GM19240 (cell line): ENCODE results near the gene TSC22D1.
A peak's percentile ranks its signal among the peaks of the same experiment; 100 is the strongest.
"Not testable (repeated sequence)": the region's sequence is repeated elsewhere in the genome, so short reads cannot be mapped to it uniquely, and the experiment has no call there.

ENCODE experiments used
- DNase-seq: peaks from one replicate; pipeline ENCODE4 v3.0.0; 2011; ENCODE audit warnings: low spot score; ENCODE audit not compliant: insufficient read length

TSC22D1 gene

GRCh38 chr13:44575741-44576350, at the start of gene TSC22D1:
TSS of gene TSC22D1 (minus strand) at chr13:44576330. CDS start at chr13:44576074, 256 bp downstream.
- DNase-seq = peak; percentile 4

- DNase-seq = no peak
These were observed 46.6 kb upstream of the TSC22D1 start for GRCh38 chr13:44622708-44623107.

GRCh38 chr13:44622261-44622660, 46.1 kb upstream of the TSC22D1 start:
- no peak for DNase-seq

GRCh38 chr13:44620057-44620456, 43.9 kb upstream of the TSC22D1 start:
- DNase-seq = no peak

GRCh38 chr13:44619651-44620050, 43.5 kb upstream of the TSC22D1 start:
- no peak for DNase-seq

- no peak for DNase-seq
These were observed 42.2 kb upstream of the TSC22D1 start for GRCh38 chr13:44618326-44618725.

- DNase-seq = no peak
These were observed 41.5 kb upstream of the TSC22D1 start for GRCh38 chr13:44617648-44618047.

- DNase-seq = no peak
These were observed 33.0 kb upstream of the TSC22D1 start for GRCh38 chr13:44609137-44609536.

GRCh38 chr13:44605721-44606120, 29.6 kb upstream of the TSC22D1 start:
- no peak for DNase-seq

- DNase-seq = no peak
These were observed 29.1 kb upstream of the TSC22D1 start for GRCh38 chr13:44605275-44605674.

GRCh38 chr13:44601586-44601985, 25.5 kb upstream of the TSC22D1 start:
- no peak for DNase-seq

- not testable (repeated sequence) for DNase-seq
These were observed 17.9 kb upstream of the TSC22D1 start for GRCh38 chr13:44593861-44594592.

GRCh38 chr13:44592216-44592847, 16.2 kb upstream of the TSC22D1 start:
- no peak for DNase-seq

- no peak for DNase-seq
These were observed 15.2 kb upstream of the TSC22D1 start for GRCh38 chr13:44591316-44591715.

GRCh38 chr13:44583137-44583536, 7.0 kb upstream of the TSC22D1 start:
- DNase-seq = no peak

GRCh38 chr13:44578067-44578400, 1.9 kb upstream of the TSC22D1 start:
- DNase-seq = no peak

GRCh38 chr13:44577236-44578066, 1.3 kb upstream of the TSC22D1 start:
- DNase-seq = peak; percentile 56

GRCh38 chr13:44576351-44577235, 463 bp upstream of the TSC22D1 start:
- peak; percentile 3 for DNase-seq

- DNase-seq = no peak
These were observed 1.1 kb downstream of the TSC22D1 start for GRCh38 chr13:44575035-44575434.

- DNase-seq = no peak
These were observed 1.7 kb downstream of the TSC22D1 start for GRCh38 chr13:44574466-44574855.
